Karpas-422 (cell line): ENCODE results near the gene C19orf53. TPM values are rescaled to one million over a fixed set of nuclear protein-coding genes. Genes with fewer than 3 reads are reported as not detected.
A peak's percentile ranks its signal among the peaks of the same experiment; 100 is the strongest.

Experiments
- DNase-seq: peaks from one replicate; pipeline ENCODE4 v3.0.0-alpha.2; 2015
- H2AFZ ChIP-seq: fragments of 200-600 bp; sonication (generic); 2 replicates; pipeline ENCODE4 v1.6.1; 2014; ENCODE audit warnings: antibody characterized with exemption, low read length, mixed read lengths
- H3K27ac ChIP-seq: fragments of 200-600 bp; sonication (generic); 2 replicates; pipeline ENCODE4 v1.5.1; 2014; ENCODE audit warnings: mild to moderate bottlenecking, low read length, moderate library complexity
- H3K27me3 ChIP-seq: fragments of 200-600 bp; sonication (generic); 2 replicates; pipeline ENCODE4 v1.6.1; 2014; ENCODE audit warnings: low read length, mixed read lengths
- H3K36me3 ChIP-seq: fragments of 200-600 bp; sonication (generic); 2 replicates; pipeline ENCODE4 v1.6.1; 2014; ENCODE audit warnings: low read length, mixed read lengths; ENCODE audit not compliant: insufficient read depth
- H3K4me1 ChIP-seq: fragments of 200-600 bp; sonication (generic); 2 replicates; pipeline ENCODE4 v1.6.1; 2014; ENCODE audit warnings: mild to moderate bottlenecking, low read length, mixed read lengths
- H3K4me2 ChIP-seq: fragments of 200-600 bp; sonication (generic); 2 replicates; pipeline ENCODE4 v1.6.1; 2014; ENCODE audit warnings: low read length, low read depth, mild to moderate bottlenecking; ENCODE audit not compliant: poor library complexity, severe bottlenecking
- H3K4me3 ChIP-seq: fragments of 200-600 bp; sonication (generic); 2 replicates; pipeline ENCODE4 v1.5.1; 2014; ENCODE audit warnings: mild to moderate bottlenecking, antibody characterized with exemption, low read length, mixed read lengths
- H3K79me2 ChIP-seq: fragments of 200-600 bp; sonication (generic); 2 replicates; pipeline ENCODE4 v1.6.1; 2014; ENCODE audit warnings: mild to moderate bottlenecking, low read length, mixed read lengths
- H3K9ac ChIP-seq: fragments of 200-600 bp; sonication (generic); 2 replicates; pipeline ENCODE4 v1.6.0; 2014; ENCODE audit warnings: low read length
- H3K9me2 ChIP-seq: fragments of 200-600 bp; sonication (generic), shearing (Covaris generic); replicated peaks from 2 replicates; pipeline ENCODE4 v1.6.0; 2014; ENCODE audit warnings: mild to moderate bottlenecking, low read length, moderate library complexity; ENCODE audit not compliant: insufficient read depth
- H3K9me3 ChIP-seq: fragments of 300-700, 200-600 bp; sonication (generic); 2 replicates; pipeline ENCODE4 v1.6.1; 2014; ENCODE audit warnings: low read length, mixed read lengths
- H4K20me1 ChIP-seq: fragments of 200-600 bp; sonication (generic); 2 replicates; pipeline ENCODE4 v1.6.1; 2014; ENCODE audit warnings: mild to moderate bottlenecking, antibody characterized with exemption, low read length, low read depth; ENCODE audit not compliant: insufficient read depth
- total RNA-seq: library from RNA; depleted of rRNA; stranded (reverse); fragments of >200 nt; shearing (Covaris generic); gene quantifications from 2 replicates; pipeline ENCODE4 v1.2.3, GENCODE V29; 2014; ENCODE audit warnings: low replicate concordance

The C19orf53 gene
- total RNA-seq, 1 experiment from 2014 or later, result 117 TPM

DNA sequence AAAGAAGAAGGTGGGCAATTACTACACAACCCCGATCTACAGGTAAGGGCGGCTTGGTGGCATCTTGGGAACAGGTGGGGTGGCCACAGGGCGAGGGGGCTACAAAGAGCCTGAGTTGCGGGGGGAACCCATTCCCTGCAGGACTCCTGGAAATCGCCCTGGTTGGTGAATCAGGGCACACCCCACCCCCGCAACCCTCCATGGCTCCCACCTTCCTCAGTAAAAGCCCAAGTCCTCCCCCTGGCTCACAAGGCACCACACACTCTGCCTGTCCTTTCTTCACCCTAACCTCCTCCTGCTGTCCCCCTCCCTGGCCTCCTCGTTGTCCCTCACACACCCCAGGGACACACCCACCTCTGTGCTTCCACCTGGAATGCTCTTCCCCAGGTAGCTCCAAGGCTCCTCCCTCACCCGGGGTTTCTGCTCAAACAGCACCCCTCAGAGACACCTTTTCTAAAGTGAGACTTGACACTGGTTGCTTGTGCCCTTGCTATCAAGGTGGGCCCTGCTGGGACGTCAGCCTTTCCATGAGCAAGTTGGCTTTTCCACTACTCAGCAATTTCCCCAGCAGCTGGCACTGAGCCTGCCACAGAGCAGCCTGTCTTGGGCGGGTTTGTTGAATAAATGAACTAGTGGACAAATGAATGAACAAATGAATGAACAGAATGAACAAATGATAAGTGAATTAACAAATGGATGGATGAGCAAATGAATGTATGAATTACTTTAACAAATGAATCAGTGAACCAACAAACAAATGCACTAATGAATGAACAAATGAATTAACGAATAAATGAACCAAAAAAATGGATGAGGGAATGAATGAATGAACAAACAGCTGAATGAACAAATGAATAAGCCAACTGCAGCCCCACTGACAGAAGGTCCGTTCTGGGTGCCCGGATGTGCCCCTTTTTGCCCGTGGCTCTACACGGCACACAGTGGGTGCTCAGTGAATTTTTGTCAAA lies 16.2 kb upstream of the C19orf53 start:
- H3K9me2 ChIP-seq, result no peaks in the 10 kb centered on the region
- H3K36me3 ChIP-seq, result peaks cover 20% of the 10 kb centered on the region; the same call in 1 of the 2 replicates

DNA sequence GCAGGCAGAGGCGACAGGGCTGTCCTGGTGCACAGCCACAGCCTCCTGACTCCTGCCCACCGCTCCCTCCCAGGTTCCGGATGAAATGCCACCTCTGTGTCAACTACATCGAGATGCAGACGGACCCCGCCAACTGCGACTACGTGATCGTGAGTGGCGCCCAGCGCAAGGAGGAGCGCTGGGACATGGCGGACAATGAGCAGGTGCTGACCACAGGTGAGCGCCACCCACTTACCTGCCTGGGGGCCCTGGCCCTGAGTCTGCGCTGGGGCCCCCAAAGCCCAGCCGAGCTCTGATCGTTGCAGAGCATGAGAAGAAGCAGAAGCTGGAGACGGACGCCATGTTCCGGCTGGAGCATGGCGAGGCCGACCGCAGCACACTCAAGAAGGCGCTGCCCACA lies 15.5 kb upstream of the C19orf53 start:
- peaks cover 20% of the 10 kb centered on the region; the same call in 1 of the 2 replicates for H3K36me3 ChIP-seq
- no peak for DNase-seq
- no peaks in the 10 kb centered on the region for H4K20me1 ChIP-seq

More for the DNA sequence above, 16.2 kb upstream of the C19orf53 start:
- Histone ChIP-seq H3K9me3 (no peaks in the 10 kb centered on the region), H3K9ac (no peak overlapping the region), H3K4me3 (no peak overlapping the region), H4K20me1 (no peaks in the 10 kb centered on the region), H3K4me1 (no peaks in the 10 kb centered on the region), H3K27ac (no peak overlapping the region), H3K4me2 (no peak overlapping the region), H2AFZ (no peak overlapping the region), H3K27me3 (no peaks in the 10 kb centered on the region), H3K79me2 (no peaks in the 10 kb centered on the region)
- no peak for DNase-seq

GRCh38 chr19:13761423-13761822 lies 12.8 kb upstream of the C19orf53 start:
- peaks cover 22% of the 10 kb centered on the region for H3K79me2 ChIP-seq
- no peak overlapping the region for H3K27ac ChIP-seq
- H3K4me3 ChIP-seq, result no peak overlapping the region
- no peak overlapping the region for H3K9ac ChIP-seq
- no peaks in the 10 kb centered on the region for H3K27me3 ChIP-seq
- H3K4me1 ChIP-seq, result peaks cover 10% of the 10 kb centered on the region
- H3K36me3 ChIP-seq, result peaks cover 14% of the 10 kb centered on the region; the same call in 1 of the 2 replicates
- H3K9me3 ChIP-seq, result no peaks in the 10 kb centered on the region
- H3K4me2 ChIP-seq, result no peak overlapping the region
- H4K20me1 ChIP-seq, result no peaks in the 10 kb centered on the region
- H3K9me2 ChIP-seq, result no peaks in the 10 kb centered on the region
- no peak for DNase-seq
- no peak overlapping the region for H2AFZ ChIP-seq

More for the DNA sequence above, 15.5 kb upstream of the C19orf53 start:
- Histone ChIP-seq H3K4me3 (no peak overlapping the region), H3K4me1 (no peaks in the 10 kb centered on the region), H3K27me3 (no peaks in the 10 kb centered on the region), H3K9me3 (no peaks in the 10 kb centered on the region), H3K4me2 (no peak overlapping the region), H3K79me2 (peaks cover under 1% of the 10 kb centered on the region; the same call in 1 of the 2 replicates), H3K27ac (no peak overlapping the region), H3K9me2 (no peaks in the 10 kb centered on the region), H3K9ac (no peak overlapping the region), H2AFZ (no peak overlapping the region)

DNA sequence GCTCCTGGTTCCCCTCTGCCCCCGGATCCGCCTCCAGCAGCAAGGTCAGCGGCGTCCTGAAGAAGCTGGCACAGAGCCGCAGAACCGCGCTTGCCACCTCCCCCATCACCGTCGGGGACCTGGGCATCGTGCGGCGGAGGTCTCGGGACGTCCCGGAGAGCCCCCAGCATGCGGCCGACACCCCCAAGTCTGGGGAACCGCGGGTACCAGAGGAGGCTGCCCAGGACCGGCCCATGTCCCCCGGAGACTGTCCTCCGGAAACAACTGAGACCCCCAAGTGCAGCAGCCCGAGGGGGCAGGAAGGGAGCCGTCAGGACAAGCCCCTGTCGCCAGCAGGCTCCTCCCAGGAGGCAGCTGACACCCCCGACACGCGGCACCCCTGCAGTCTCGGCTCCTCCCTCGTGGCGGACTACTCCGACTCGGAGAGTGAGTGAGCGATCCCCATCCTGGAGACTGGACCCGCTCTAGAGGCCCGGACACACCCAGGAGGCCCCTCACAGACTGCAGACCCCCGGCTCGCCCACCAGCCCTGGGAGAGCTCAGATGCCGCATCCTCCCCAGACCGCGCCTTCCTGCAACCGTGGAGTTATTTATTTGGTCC lies 11.5 kb upstream of the C19orf53 start:
- peaks cover 10% of the 10 kb centered on the region for H3K4me1 ChIP-seq
- no peaks in the 10 kb centered on the region for H3K27me3 ChIP-seq
- no peak overlapping the region for H3K27ac ChIP-seq
- no peak overlapping the region for H3K9ac ChIP-seq
- H3K36me3 ChIP-seq, result peaks cover 12% of the 10 kb centered on the region; the same call in 1 of the 2 replicates
- H3K79me2 ChIP-seq, result peaks cover 23% of the 10 kb centered on the region
- no peaks in the 10 kb centered on the region for H3K9me3 ChIP-seq
- H3K4me3 ChIP-seq, result no peak overlapping the region
- no peak overlapping the region for H3K4me2 ChIP-seq
- no peaks in the 10 kb centered on the region for H4K20me1 ChIP-seq
- no peak for DNase-seq
- H3K9me2 ChIP-seq, result no peaks in the 10 kb centered on the region
- no peak overlapping the region for H2AFZ ChIP-seq

DNA sequence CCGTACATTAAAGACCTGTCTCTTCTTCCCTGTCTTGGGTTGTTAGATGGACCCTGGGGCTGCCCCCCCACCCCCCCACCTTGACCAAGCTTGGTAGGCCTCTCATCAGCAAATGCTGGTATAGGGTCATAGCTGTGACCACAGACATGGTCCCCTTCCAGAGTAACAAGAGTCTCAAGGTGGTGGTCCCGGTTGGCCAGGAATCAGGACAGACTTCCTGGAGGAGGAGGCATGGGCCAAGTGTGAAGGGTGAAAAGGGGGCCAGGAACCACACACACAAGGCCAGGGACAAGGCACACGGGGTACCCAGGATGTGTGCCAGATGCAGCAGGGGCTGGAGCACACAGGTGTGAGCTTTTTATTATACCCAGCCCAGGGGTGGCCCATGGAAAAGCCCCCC lies 11.0 kb upstream of the C19orf53 start:
- H3K27me3 ChIP-seq, result no peaks in the 10 kb centered on the region
- H3K79me2 ChIP-seq, result peaks cover 23% of the 10 kb centered on the region
- H4K20me1 ChIP-seq, result no peaks in the 10 kb centered on the region
- no peak for DNase-seq
- peaks cover 10% of the 10 kb centered on the region for H3K4me1 ChIP-seq
- no peak overlapping the region for H3K9ac ChIP-seq
- H3K27ac ChIP-seq, result no peak overlapping the region
- H3K9me3 ChIP-seq, result no peaks in the 10 kb centered on the region
- H3K4me2 ChIP-seq, result peak overlapping the region; percentile 56
- H3K36me3 ChIP-seq, result peaks cover 7% of the 10 kb centered on the region; the same call in 1 of the 2 replicates
- H3K9me2 ChIP-seq, result no peaks in the 10 kb centered on the region
- no peak overlapping the region for H2AFZ ChIP-seq
- peak overlapping the region; percentile 69; the same call in 1 of the 2 replicates for H3K4me3 ChIP-seq

DNA sequence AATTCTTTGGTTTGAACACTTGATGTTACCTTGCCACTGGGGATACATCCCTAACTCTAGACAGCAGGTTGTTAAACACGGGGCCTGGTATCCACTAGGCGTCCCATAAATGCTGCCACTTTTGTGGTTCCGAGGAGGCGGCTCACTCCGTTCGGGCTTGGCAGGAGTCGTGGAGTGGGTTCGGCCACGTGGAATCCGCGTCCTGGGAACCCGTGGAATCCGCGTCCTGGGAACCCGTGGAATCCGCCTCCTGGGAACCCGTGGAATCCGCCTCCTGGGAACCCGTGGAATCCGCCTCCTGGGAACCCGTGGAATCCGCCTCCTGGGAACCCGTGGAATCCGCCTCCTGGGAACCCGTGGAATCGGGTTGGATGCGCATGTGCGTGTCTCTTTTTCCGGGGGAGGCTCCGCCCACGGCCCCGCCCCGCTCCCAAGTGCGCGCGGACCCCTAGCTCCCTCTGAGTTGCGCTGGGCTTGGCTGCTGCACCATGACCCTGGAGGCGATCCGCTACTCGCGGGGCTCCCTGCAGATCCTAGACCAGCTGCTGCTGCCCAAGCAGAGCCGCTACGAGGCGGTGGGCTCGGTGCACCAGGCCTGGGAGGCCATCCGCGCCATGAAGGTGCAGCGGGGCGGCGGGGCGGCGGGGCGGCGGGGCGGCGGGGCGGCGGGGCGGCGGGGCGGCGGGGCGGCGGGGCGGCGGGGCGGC lies 10.0 kb upstream of the C19orf53 start, which contains the start of gene MRI1:
Gene MRI1 (plus strand): TSS at position 422 of the 707 bp plus-strand sequence. CDS start 67 bp downstream, at position 489.
- peak; percentile 88 for DNase-seq
- Histone ChIP-seq H3K9me3 (no peaks in the 10 kb centered on the region), H3K4me3 (peak within 1 kb of the TSS; percentile 69), H3K4me1 (peaks cover 10% of the 10 kb centered on the region), H2AFZ (peak within 1 kb of the TSS; percentile 68; the same call in 1 of the 2 replicates), H3K9ac (peak within 1 kb of the TSS; percentile 63), H3K36me3 (0 out of 2 replicates have a peak, but pooled peaks cover 2% of the 10 kb centered on the region), H3K4me2 (peak within 1 kb of the TSS; percentile 56), H4K20me1 (no peaks in the 10 kb centered on the region), H3K79me2 (peaks cover 23% of the 10 kb centered on the region), H3K27ac (no peak within 1 kb of the TSS), H3K27me3 (no peaks in the 10 kb centered on the region), H3K9me2 (no peaks in the 10 kb centered on the region)

DNA sequence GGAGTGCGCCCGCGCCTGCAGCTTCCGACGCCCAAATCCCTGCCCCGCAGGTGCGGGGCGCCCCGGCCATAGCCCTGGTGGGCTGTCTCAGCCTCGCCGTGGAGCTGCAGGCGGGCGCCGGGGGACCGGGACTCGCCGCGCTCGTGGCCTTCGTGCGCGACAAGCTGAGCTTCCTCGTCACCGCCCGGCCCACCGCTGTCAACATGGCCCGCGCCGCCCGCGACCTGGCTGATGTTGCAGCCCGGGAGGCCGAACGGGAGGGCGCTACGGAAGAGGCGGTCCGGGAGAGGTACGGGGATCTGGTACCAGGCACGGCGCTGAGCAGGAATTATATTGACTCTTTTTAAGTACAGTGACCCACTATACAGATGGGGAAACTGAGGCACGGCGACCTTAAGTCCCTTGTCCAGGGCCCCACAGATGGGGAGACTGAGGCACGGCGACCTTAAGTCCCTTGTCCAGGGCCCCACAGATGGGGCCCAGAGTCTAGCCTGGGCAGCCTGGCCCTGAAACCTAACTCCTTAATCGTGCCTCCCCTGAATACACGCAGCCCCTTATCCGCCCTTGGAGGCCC lies 9.3 kb upstream of the C19orf53 start:
- Histone ChIP-seq H3K9ac (peak overlapping the region; percentile 63), H3K4me2 (peak overlapping the region; percentile 56), H3K27me3 (no peaks in the 10 kb centered on the region), H3K4me1 (peaks cover 10% of the 10 kb centered on the region), H2AFZ (0 out of 2 replicates have a peak overlapping the region, but pooled peaks have one; percentile 27), H3K79me2 (peaks cover 23% of the 10 kb centered on the region), H3K9me3 (no peaks in the 10 kb centered on the region), H3K36me3 (0 out of 2 replicates have a peak, but pooled peaks cover 2% of the 10 kb centered on the region), H3K27ac (no peak overlapping the region), H4K20me1 (no peaks in the 10 kb centered on the region), H3K9me2 (no peaks in the 10 kb centered on the region), H3K4me3 (peak overlapping the region; percentile 69)
- DNase-seq, result peak; percentile 74
